Suprapubic skin (tissue), 4 donors: ENCODE results near the gene PARVG.

Source experiments
- POLR2A ChIP-seq, 2 donors: fragments of 450-650 bp; IDR thresholded peaks; one replicate each; pipeline ENCODE4 v1.6.1; 2017; ENCODE audit warnings: antibody characterized with exemption in 2 of 2, mild to moderate bottlenecking in 2 of 2, moderate library complexity in 2 of 2
- POLR2AphosphoS5 ChIP-seq, 3 donors: sonication (generic); formaldehyde crosslinking; IDR thresholded peaks; one replicate each; pipeline ENCODE4 v1.6.1; 2017; ENCODE audit warnings: antibody characterized with exemption in 3 of 3
- TF ChIP-seq, protein P1 (sequence below), 2 donors: fragments of 200-600 bp in 1 of 2; fragments of 450-650 bp in 1 of 2; sonication (generic) in 1 of 2; IDR thresholded peaks; one replicate each; pipeline ENCODE4 v1.5.1; 2016 to 2019; ENCODE audit warnings: antibody characterized with exemption in 2 of 2, mild to moderate bottlenecking in 1 of 2, moderate library complexity in 1 of 2

DNA sequence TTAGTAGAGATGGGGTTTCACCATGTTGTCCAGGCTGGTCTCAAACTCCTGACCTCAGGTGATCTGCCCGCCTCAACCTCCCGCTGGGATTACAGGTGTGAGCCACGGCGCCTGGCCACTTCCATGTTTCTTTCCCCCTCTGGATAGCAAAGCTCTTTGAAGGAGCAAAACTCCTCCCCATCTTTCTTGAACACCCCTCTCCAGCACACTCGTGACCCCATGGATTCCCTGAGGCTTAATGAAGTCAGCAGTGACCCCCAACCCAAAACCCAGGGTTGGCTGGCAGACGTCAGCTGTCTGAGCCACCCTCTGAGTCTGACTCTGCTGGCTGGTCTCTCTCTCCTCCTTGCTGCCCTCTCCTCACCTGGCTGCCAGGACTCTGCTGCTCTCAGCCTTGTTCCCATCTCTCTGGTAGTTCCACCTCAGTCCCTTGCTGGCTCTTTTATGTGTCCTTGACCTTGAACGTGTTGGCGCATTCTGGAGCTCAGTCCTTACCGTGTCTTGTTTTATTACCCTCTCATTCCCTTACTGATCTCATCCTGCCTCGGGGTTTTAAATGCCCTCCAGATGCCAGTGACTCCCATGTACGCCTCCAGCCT, 44.5 kb downstream of the PARVG start:
- TF ChIP-seq POLR2A (IDR thresholded peaks at IDR 0.05) (no peak), POLR2AphosphoS5 (IDR thresholded peaks at IDR 0.05) (no peak)
- TF ChIP-seq, protein P1, sequence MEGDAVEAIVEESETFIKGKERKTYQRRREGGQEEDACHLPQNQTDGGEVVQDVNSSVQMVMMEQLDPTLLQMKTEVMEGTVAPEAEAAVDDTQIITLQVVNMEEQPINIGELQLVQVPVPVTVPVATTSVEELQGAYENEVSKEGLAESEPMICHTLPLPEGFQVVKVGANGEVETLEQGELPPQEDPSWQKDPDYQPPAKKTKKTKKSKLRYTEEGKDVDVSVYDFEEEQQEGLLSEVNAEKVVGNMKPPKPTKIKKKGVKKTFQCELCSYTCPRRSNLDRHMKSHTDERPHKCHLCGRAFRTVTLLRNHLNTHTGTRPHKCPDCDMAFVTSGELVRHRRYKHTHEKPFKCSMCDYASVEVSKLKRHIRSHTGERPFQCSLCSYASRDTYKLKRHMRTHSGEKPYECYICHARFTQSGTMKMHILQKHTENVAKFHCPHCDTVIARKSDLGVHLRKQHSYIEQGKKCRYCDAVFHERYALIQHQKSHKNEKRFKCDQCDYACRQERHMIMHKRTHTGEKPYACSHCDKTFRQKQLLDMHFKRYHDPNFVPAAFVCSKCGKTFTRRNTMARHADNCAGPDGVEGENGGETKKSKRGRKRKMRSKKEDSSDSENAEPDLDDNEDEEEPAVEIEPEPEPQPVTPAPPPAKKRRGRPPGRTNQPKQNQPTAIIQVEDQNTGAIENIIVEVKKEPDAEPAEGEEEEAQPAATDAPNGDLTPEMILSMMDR (IDR thresholded peaks at IDR 0.05): no peak
